ENCODE measurements around the gene DDX59. TPM values are rescaled to one million over a fixed set of nuclear protein-coding genes. Genes with fewer than 3 reads are reported as not detected.

The DDX59 gene
- polyA plus RNA-seq, 1 of the 3 experiments (the other 2 are of a cell fraction): 8.9 TPM

GRCh38 chr1:200652378-200652777 is 17.3 kb downstream of the DDX59 start:
- Histone ChIP-seq H3K4me2 (no peak overlapping the region), H3K9ac (no peak overlapping the region), H4K20me1 (ENCODE audit: insufficient read depth) (no peaks in the 10 kb centered on the region), H2AFZ (ENCODE audit: low read depth) (no peak overlapping the region), H3K4me1 (ENCODE audit: control insufficient read depth in 1 of 2, insufficient read depth in 2 of 2, low read depth in 1 of 2, low read length in 1 of 2) (no peaks in the 10 kb centered on the region), H3K4me3 (ENCODE audit: low read depth in 2 of 2, low read length in 1 of 2) (no peak overlapping the region), H3K27ac (ENCODE audit: low read depth in 2 of 2, low read length in 1 of 2) (no peak overlapping the region), H3K79me2 (ENCODE audit: insufficient read depth) (no peaks in the 10 kb centered on the region), H3K27me3 (ENCODE audit: insufficient read depth) (no peaks in the 10 kb centered on the region), H3F3A (replicated peaks; ENCODE audit: insufficient read depth) (peaks cover 9% of the 10 kb centered on the region), H3K9me3 (no peaks in the 10 kb centered on the region), H3K9me2 (no peaks in the 10 kb centered on the region), H3K36me3 (replicated peaks in 1 of 2; ENCODE audit: control insufficient read depth in 1 of 2, insufficient read depth in 2 of 2, low read length in 1 of 2) (peaks cover 19 to 30% of the 10 kb centered on the region in 2 experiments)
- ChIA-PET POLR2A (no interaction called here), CTCF (no interaction called here)
- TF ChIP-seq GATA2 (CRISPR knock-in tag; IDR thresholded peaks at IDR 0.05): no peak
- no peak for TF ChIP-seq USF2 (IDR thresholded peaks at IDR 0.05; ENCODE audit: borderline replicate concordance, low read depth, low read length)
- no peak for TF ChIP-seq RCOR1 (IDR thresholded peaks at IDR 0.05; ENCODE audit: low read length)
- TF ChIP-seq FOSL2 (IDR thresholded peaks at IDR 0.05; ENCODE audit: borderline replicate concordance, low read depth): no peak
- DNase-seq: no peak
- WGBS (ENCODE audit: low lambda C conversion rate): 100% methylated on average over 1 of the region's 1 CpG

- Histone ChIP-seq H2AFZ (ENCODE audit: low read depth) (no peak overlapping the region), H3K27me3 (ENCODE audit: insufficient read depth) (no peaks in the 10 kb centered on the region), H3K4me3 (ENCODE audit: low read depth in 2 of 2, low read length in 1 of 2) (no peak overlapping the region), H3K36me3 (replicated peaks in 1 of 2; ENCODE audit: control insufficient read depth in 1 of 2, insufficient read depth in 2 of 2, low read length in 1 of 2) (peaks cover 22 to 25% of the 10 kb centered on the region in 2 experiments), H3K27ac (ENCODE audit: low read depth in 2 of 2, low read length in 1 of 2) (no peak overlapping the region), H4K20me1 (ENCODE audit: insufficient read depth) (no peaks in the 10 kb centered on the region), H3K4me2 (no peak overlapping the region), H3K9ac (no peak overlapping the region), H3K9me2 (no peaks in the 10 kb centered on the region), H3K79me2 (ENCODE audit: insufficient read depth) (no peaks in the 10 kb centered on the region), H3F3A (replicated peaks; ENCODE audit: insufficient read depth) (peaks cover 5% of the 10 kb centered on the region), H3K4me1 (ENCODE audit: control insufficient read depth in 1 of 2, insufficient read depth in 2 of 2, low read depth in 1 of 2, low read length in 1 of 2) (no peaks in the 10 kb centered on the region), H3K9me3 (no peaks in the 10 kb centered on the region)
- WGBS (ENCODE audit: low lambda C conversion rate): 93% methylated on average over 4 of the region's 4 CpGs
- DNase-seq: no peak
- CTCF ChIA-PET: interaction anchor here (0.9 kb wide), 1 partner anchor 17 kb away, joined by 3 read pairs; no protein-coding TSS in a partner anchor
- TF ChIP-seq CHD2 (IDR thresholded peaks at IDR 0.05; ENCODE audit: low read length, partially characterized antibody): no peak
- no peak for TF ChIP-seq EZH2phosphoT487 (IDR thresholded peaks at IDR 0.05; ENCODE audit: borderline replicate concordance, low read depth)
- TF ChIP-seq, protein P1, sequence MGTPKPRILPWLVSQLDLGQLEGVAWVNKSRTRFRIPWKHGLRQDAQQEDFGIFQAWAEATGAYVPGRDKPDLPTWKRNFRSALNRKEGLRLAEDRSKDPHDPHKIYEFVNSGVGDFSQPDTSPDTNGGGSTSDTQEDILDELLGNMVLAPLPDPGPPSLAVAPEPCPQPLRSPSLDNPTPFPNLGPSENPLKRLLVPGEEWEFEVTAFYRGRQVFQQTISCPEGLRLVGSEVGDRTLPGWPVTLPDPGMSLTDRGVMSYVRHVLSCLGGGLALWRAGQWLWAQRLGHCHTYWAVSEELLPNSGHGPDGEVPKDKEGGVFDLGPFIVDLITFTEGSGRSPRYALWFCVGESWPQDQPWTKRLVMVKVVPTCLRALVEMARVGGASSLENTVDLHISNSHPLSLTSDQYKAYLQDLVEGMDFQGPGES (IDR thresholded peaks at IDR 0.05; ENCODE audit: low read depth, low read length): no peak
- no peak for TF ChIP-seq MEF2A (IDR thresholded peaks at IDR 0.05; ENCODE audit: borderline replicate concordance, low read depth)
- TF ChIP-seq SIN3A (IDR thresholded peaks at IDR 0.05; ENCODE audit: borderline replicate concordance, low read depth, low read length): no peak
- POLR2A ChIA-PET: no interaction called here
Measured at GRCh38 chr1:200646515-200646914, 23.2 kb downstream of the DDX59 start.

DNA sequence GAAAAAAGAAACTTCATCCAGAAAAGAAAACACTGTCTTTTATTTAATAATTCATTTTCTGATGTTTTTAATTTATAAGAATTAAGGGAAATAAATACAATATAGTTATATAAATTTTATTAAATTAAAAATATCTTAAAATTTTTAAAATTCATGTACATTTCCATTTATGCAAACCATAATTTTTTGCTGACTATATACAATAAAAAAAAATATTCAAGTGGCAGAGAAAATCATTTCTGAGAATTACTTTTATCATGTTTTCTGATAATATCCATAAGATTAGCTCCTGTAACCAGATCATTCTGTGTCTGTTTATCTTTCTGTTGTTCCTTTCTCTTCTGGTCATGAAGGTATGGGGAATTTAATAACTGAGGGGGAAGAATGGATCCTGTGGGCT is 25.7 kb downstream of the DDX59 start:
- H3K4me1 ChIP-seq (ENCODE audit: control insufficient read depth in 1 of 2, insufficient read depth in 2 of 2, low read depth in 1 of 2, low read length in 1 of 2): peaks cover 2 to 16% of the 10 kb centered on the region in 2 experiments; a peak in 3 of 4 replicates
- H3K4me3 ChIP-seq (ENCODE audit: low read depth in 2 of 2, low read length in 1 of 2): no peak overlapping the region
- no peaks in the 10 kb centered on the region for H3K79me2 ChIP-seq (ENCODE audit: insufficient read depth)
- H3K27me3 ChIP-seq (ENCODE audit: insufficient read depth): no peaks in the 10 kb centered on the region
- H2AFZ ChIP-seq (ENCODE audit: low read depth): no peak overlapping the region
- H3K27ac ChIP-seq (ENCODE audit: low read depth in 2 of 2, low read length in 1 of 2): no peak overlapping the region
- no peak overlapping the region for H3K4me2 ChIP-seq
- H3K9me3 ChIP-seq: no peaks in the 10 kb centered on the region
- TF ChIP-seq POLR2AphosphoS5 (IDR thresholded peaks at IDR 0.05; ENCODE audit: low read depth, low read length) (no peak), MXI1 (IDR thresholded peaks at IDR 0.05; ENCODE audit: low read depth, low read length) (no peak), REST (IDR thresholded peaks at IDR 0.05; ENCODE audit: low read depth, low read length) (no peak), USF2 (IDR thresholded peaks at IDR 0.05; ENCODE audit: borderline replicate concordance, low read depth, low read length) (no peak)
- ChIA-PET CTCF (interaction anchor here (0.7 to 1.5 kb wide), 4 partner anchors 10 to 664 kb away, joined by 3 to 4 read pairs (median 4); partner anchors contain the start of gene DDX59), POLR2A (interaction anchor here (0.6 kb wide), 1 partner anchor 22 kb away, joined by 3 read pairs; no protein-coding TSS in a partner anchor)
- H3F3A ChIP-seq (replicated peaks; ENCODE audit: insufficient read depth): peaks cover 5% of the 10 kb centered on the region
- no peak for DNase-seq
- H3K9ac ChIP-seq: no peak overlapping the region
- H3K36me3 ChIP-seq (replicated peaks in 1 of 2; ENCODE audit: control insufficient read depth in 1 of 2, insufficient read depth in 2 of 2, low read length in 1 of 2): peaks cover 20 to 25% of the 10 kb centered on the region in 2 experiments
- H3K9me2 ChIP-seq: no peaks in the 10 kb centered on the region
- H4K20me1 ChIP-seq (ENCODE audit: insufficient read depth): no peaks in the 10 kb centered on the region
